ENCODE measurements around the gene TRIM69. TPM values are rescaled to one million over a fixed set of nuclear protein-coding genes. Genes with fewer than 3 reads are reported as not detected.

Gene TRIM69
- total and polyA plus RNA-seq, 2 experiments from 2014 or later: 4.3 to 7.0 TPM

GRCh38 chr15:44780608-44781007 is 44.3 kb downstream of the TRIM69 start (continued):
- TF ChIP-seq, protein P1, sequence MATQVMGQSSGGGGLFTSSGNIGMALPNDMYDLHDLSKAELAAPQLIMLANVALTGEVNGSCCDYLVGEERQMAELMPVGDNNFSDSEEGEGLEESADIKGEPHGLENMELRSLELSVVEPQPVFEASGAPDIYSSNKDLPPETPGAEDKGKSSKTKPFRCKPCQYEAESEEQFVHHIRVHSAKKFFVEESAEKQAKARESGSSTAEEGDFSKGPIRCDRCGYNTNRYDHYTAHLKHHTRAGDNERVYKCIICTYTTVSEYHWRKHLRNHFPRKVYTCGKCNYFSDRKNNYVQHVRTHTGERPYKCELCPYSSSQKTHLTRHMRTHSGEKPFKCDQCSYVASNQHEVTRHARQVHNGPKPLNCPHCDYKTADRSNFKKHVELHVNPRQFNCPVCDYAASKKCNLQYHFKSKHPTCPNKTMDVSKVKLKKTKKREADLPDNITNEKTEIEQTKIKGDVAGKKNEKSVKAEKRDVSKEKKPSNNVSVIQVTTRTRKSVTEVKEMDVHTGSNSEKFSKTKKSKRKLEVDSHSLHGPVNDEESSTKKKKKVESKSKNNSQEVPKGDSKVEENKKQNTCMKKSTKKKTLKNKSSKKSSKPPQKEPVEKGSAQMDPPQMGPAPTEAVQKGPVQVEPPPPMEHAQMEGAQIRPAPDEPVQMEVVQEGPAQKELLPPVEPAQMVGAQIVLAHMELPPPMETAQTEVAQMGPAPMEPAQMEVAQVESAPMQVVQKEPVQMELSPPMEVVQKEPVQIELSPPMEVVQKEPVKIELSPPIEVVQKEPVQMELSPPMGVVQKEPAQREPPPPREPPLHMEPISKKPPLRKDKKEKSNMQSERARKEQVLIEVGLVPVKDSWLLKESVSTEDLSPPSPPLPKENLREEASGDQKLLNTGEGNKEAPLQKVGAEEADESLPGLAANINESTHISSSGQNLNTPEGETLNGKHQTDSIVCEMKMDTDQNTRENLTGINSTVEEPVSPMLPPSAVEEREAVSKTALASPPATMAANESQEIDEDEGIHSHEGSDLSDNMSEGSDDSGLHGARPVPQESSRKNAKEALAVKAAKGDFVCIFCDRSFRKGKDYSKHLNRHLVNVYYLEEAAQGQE (IDR thresholded peaks at IDR 0.05; ENCODE audit: unreplicated experiment): no peak

DNA sequence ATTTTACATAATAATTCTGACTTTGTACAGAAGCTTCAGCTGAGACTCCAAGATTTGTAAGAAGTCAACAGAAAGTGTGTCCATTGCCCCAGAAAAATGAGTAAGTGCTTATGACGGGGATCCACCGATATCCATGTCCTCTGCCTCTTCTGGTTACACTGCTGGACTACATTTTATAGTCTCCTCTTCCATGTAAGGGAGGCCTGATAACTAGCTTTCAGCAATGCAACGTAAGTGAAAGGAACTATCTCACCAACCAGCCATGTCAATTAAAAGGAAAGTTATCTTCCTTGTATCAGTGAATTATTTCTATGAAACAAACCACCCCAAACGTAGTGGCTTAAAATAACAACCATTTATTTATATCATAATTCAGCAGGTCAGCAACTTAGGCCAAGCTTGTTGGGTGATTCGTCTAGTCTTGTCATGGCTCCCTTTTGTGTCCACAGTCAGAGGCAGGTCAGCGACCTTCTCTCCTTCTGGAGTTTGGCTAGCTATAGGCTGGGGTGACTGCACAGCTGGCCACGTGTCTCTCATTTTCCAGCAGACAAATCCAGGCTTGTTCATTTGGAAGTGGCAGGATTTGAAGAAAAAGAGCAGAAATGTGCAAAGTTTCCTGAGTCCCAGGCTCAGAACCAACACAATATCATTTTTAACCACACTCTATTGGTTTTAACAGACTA is 44.9 kb downstream of the TRIM69 start:
- Histone ChIP-seq H3K4me2 (no peak overlapping the region), H3K79me2 (replicated peaks; ENCODE audit: insufficient read depth) (no peaks in the 10 kb centered on the region), H4K20me1 (replicated peaks; ENCODE audit: insufficient read depth) (no peaks in the 10 kb centered on the region), H3K36me3 (ENCODE audit: insufficient read depth) (no peaks in the 10 kb centered on the region), H3K27me3 (ENCODE audit: insufficient read depth) (no peaks in the 10 kb centered on the region), H3K4me3 (no peak overlapping the region), H3K9me2 (ENCODE audit: insufficient read depth) (no peaks in the 10 kb centered on the region), H3F3A (replicated peaks; ENCODE audit: low read depth) (no peaks in the 10 kb centered on the region), H3K4me1 (ENCODE audit: insufficient read depth) (peaks cover 11% of the 10 kb centered on the region; the same call in 1 of the 2 replicates), H2AFZ (no peak overlapping the region), H3K27ac (ENCODE audit: low read depth) (no peak overlapping the region)
- DNase-seq (ENCODE audit: low spot score): no peak
- Mint-ChIP-seq H3K36me3 (ENCODE audit: low read depth) (no peaks in the 10 kb centered on the region), H3K27me3 (ENCODE audit: insufficient read depth, low read depth, poor library complexity) (peaks cover 9% of the 10 kb centered on the region), H3K4me1 (peaks cover 9% of the 10 kb centered on the region; the same call in 2 of the 3 replicates), H3K4me3 (no peak overlapping the region), H3K9me3 (no peaks in the 10 kb centered on the region; the same call in 2 of the 3 replicates), H3K27ac (no peak overlapping the region)
- ATAC-seq: no peak
- TF ChIP-seq, protein P1 (IDR thresholded peaks at IDR 0.05; ENCODE audit: unreplicated experiment): no peak
- TF ChIP-seq ZNF462 (CRISPR knock-in tag; IDR thresholded peaks at IDR 0.05) (no peak), ZNF114 (CRISPR knock-in tag; IDR thresholded peaks at IDR 0.05) (no peak), EZH2phosphoT487 (IDR thresholded peaks at IDR 0.05; ENCODE audit: unreplicated experiment) (no peak), JUNB (IDR thresholded peaks at IDR 0.05; ENCODE audit: unreplicated experiment) (no peak), ETS1 (IDR thresholded peaks at IDR 0.05) (no peak)
- TF ChIP-seq, protein P2, sequence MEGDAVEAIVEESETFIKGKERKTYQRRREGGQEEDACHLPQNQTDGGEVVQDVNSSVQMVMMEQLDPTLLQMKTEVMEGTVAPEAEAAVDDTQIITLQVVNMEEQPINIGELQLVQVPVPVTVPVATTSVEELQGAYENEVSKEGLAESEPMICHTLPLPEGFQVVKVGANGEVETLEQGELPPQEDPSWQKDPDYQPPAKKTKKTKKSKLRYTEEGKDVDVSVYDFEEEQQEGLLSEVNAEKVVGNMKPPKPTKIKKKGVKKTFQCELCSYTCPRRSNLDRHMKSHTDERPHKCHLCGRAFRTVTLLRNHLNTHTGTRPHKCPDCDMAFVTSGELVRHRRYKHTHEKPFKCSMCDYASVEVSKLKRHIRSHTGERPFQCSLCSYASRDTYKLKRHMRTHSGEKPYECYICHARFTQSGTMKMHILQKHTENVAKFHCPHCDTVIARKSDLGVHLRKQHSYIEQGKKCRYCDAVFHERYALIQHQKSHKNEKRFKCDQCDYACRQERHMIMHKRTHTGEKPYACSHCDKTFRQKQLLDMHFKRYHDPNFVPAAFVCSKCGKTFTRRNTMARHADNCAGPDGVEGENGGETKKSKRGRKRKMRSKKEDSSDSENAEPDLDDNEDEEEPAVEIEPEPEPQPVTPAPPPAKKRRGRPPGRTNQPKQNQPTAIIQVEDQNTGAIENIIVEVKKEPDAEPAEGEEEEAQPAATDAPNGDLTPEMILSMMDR (conservative IDR thresholded peaks at IDR 0.05; ENCODE audit: low read depth in 2 of 2): no peak

Measured in GM23338 (cell line).